Stimulated activated naive CD8-positive, alpha-beta T cell treated with anti-CD3 and anti-CD28 coated beads, Interleukin-15, Interleukin-2, amounts not matched to agents 100 ng/mL and 50 ng/mL, for 24 hours (primary cell): ENCODE data around the gene HDGFL2.
"Not testable (repeated sequence)": the region's sequence is repeated elsewhere in the genome, so short reads cannot be mapped to it uniquely, and the experiment has no call there.

Experiments used
- H3K27ac Mint-ChIP-seq: one replicate; pipeline ENCODE4 v1.8.0; 2021; ENCODE audit warnings: mild to moderate bottlenecking, mixed read lengths
- H3K27me3 Mint-ChIP-seq: one replicate; pipeline ENCODE4 v1.8.0; 2021; ENCODE audit warnings: mixed read lengths
- H3K36me3 Mint-ChIP-seq: one replicate; pipeline ENCODE4 v1.8.0; 2021; ENCODE audit warnings: low read depth, mixed read lengths
- H3K4me1 Mint-ChIP-seq: one replicate; pipeline ENCODE4 v1.8.0; 2021; ENCODE audit warnings: low read depth, mixed read lengths
- H3K4me3 Mint-ChIP-seq: one replicate; pipeline ENCODE4 v1.8.0; 2021; ENCODE audit warnings: mild to moderate bottlenecking, mixed read lengths
- H3K9me3 Mint-ChIP-seq: one replicate; pipeline ENCODE4 v1.8.0; 2021; ENCODE audit warnings: mixed read lengths

Gene HDGFL2

GRCh38 chr19:4521170-4521887, 49.2 kb downstream of the HDGFL2 start:
- Mint-ChIP-seq H3K9me3 (no peaks in the 10 kb centered on the region), H3K27ac (no peak overlapping the region), H3K4me3 (no peak overlapping the region), H3K27me3 (peaks cover 4% of the 10 kb centered on the region), H3K4me1 (no peaks in the 10 kb centered on the region), H3K36me3 (no peaks in the 10 kb centered on the region)

- no peaks in the 10 kb centered on the region for H3K4me1 Mint-ChIP-seq
- H3K4me3 Mint-ChIP-seq, result no peak overlapping the region
- no peaks in the 10 kb centered on the region for H3K36me3 Mint-ChIP-seq
- H3K27me3 Mint-ChIP-seq, result peaks cover 4% of the 10 kb centered on the region
- H3K27ac Mint-ChIP-seq, result no peak overlapping the region
- H3K9me3 Mint-ChIP-seq, result no peaks in the 10 kb centered on the region
These were observed 49.8 kb downstream of the HDGFL2 start for GRCh38 chr19:4521888-4522242.

GRCh38 chr19:4522291-4523002, 50.4 kb downstream of the HDGFL2 start:
- H3K27me3 Mint-ChIP-seq, result peaks cover 4% of the 10 kb centered on the region
- H3K4me1 Mint-ChIP-seq, result no peaks in the 10 kb centered on the region
- no peaks in the 10 kb centered on the region for H3K9me3 Mint-ChIP-seq
- no peaks in the 10 kb centered on the region for H3K36me3 Mint-ChIP-seq
- no peak overlapping the region for H3K4me3 Mint-ChIP-seq
- no peak overlapping the region for H3K27ac Mint-ChIP-seq

- no peak overlapping the region for H3K27ac Mint-ChIP-seq
- peaks cover 4% of the 10 kb centered on the region for H3K27me3 Mint-ChIP-seq
- H3K4me1 Mint-ChIP-seq, result no peaks in the 10 kb centered on the region
- H3K4me3 Mint-ChIP-seq, result no peak overlapping the region
- no peaks in the 10 kb centered on the region for H3K9me3 Mint-ChIP-seq
- H3K36me3 Mint-ChIP-seq, result no peaks in the 10 kb centered on the region
These were observed 51.4 kb downstream of the HDGFL2 start for GRCh38 chr19:4523306-4524110.

GRCh38 chr19:4524808-4525562, 52.9 kb downstream of the HDGFL2 start:
- H3K27ac Mint-ChIP-seq, result no peak overlapping the region
- H3K36me3 Mint-ChIP-seq, result no peaks in the 10 kb centered on the region
- H3K9me3 Mint-ChIP-seq, result no peaks in the 10 kb centered on the region

GRCh38 chr19:4525563-4526002, 53.5 kb downstream of the HDGFL2 start:
- H3K9me3 Mint-ChIP-seq, result no peaks in the 10 kb centered on the region
- H3K27me3 Mint-ChIP-seq, result no peaks in the 10 kb centered on the region
- no peaks in the 10 kb centered on the region for H3K36me3 Mint-ChIP-seq
- no peak overlapping the region for H3K27ac Mint-ChIP-seq
- H3K4me1 Mint-ChIP-seq, result no peaks in the 10 kb centered on the region
- H3K4me3 Mint-ChIP-seq, result no peak overlapping the region

More at GRCh38 chr19:4524808-4525562, 52.9 kb downstream of the HDGFL2 start:
- H3K27me3 Mint-ChIP-seq, result no peaks in the 10 kb centered on the region
- no peaks in the 10 kb centered on the region for H3K4me1 Mint-ChIP-seq
- no peak overlapping the region for H3K4me3 Mint-ChIP-seq

- H3K27ac Mint-ChIP-seq, result not testable (repeated sequence)
These were observed 55.3 kb downstream of the HDGFL2 start for GRCh38 chr19:4527377-4527776.

GRCh38 chr19:4528843-4529242, 56.7 kb downstream of the HDGFL2 start:
- Mint-ChIP-seq H3K4me3 (no peak overlapping the region), H3K4me1 (no peaks in the 10 kb centered on the region), H3K9me3 (no peaks in the 10 kb centered on the region), H3K36me3 (no peaks in the 10 kb centered on the region), H3K27me3 (peaks cover 5% of the 10 kb centered on the region), H3K27ac (no peak overlapping the region)

More at GRCh38 chr19:4527377-4527776, 55.3 kb downstream of the HDGFL2 start:
- H3K4me1 Mint-ChIP-seq, H3K4me3 Mint-ChIP-seq, H3K27me3 Mint-ChIP-seq, H3K9me3 Mint-ChIP-seq, H3K36me3 Mint-ChIP-seq: not testable (repeated sequence)

- Mint-ChIP-seq H3K4me1 (no peaks in the 10 kb centered on the region), H3K4me3 (no peak overlapping the region), H3K9me3 (no peaks in the 10 kb centered on the region), H3K27ac (no peak overlapping the region), H3K36me3 (no peaks in the 10 kb centered on the region), H3K27me3 (peaks cover 5% of the 10 kb centered on the region)
These were observed 57.9 kb downstream of the HDGFL2 start for GRCh38 chr19:4529924-4530522.

- Mint-ChIP-seq H3K4me3 (no peak overlapping the region), H3K4me1 (no peaks in the 10 kb centered on the region), H3K27ac (no peak overlapping the region), H3K9me3 (no peaks in the 10 kb centered on the region), H3K36me3 (no peaks in the 10 kb centered on the region), H3K27me3 (peaks cover 9% of the 10 kb centered on the region)
These were observed 59.6 kb downstream of the HDGFL2 start for GRCh38 chr19:4531562-4532165.

GRCh38 chr19:4533334-4533733, 61.2 kb downstream of the HDGFL2 start:
- H3K4me3 Mint-ChIP-seq, result no peak overlapping the region
- H3K27ac Mint-ChIP-seq, result no peak overlapping the region
- no peaks in the 10 kb centered on the region for H3K36me3 Mint-ChIP-seq
- H3K27me3 Mint-ChIP-seq, result peaks cover 9% of the 10 kb centered on the region
- H3K4me1 Mint-ChIP-seq, result no peaks in the 10 kb centered on the region
- H3K9me3 Mint-ChIP-seq, result no peaks in the 10 kb centered on the region

- Mint-ChIP-seq H3K27me3 (peaks cover 9% of the 10 kb centered on the region), H3K9me3 (no peaks in the 10 kb centered on the region), H3K36me3 (no peaks in the 10 kb centered on the region), H3K27ac (no peak overlapping the region), H3K4me1 (no peaks in the 10 kb centered on the region), H3K4me3 (no peak overlapping the region)
These were observed 61.8 kb downstream of the HDGFL2 start for GRCh38 chr19:4533835-4534424.

- Mint-ChIP-seq H3K4me1 (peaks cover 6% of the 10 kb centered on the region), H3K9me3 (no peaks in the 10 kb centered on the region), H3K4me3 (no peak within 1 kb of the TSS), H3K27ac (no peak within 1 kb of the TSS), H3K27me3 (peaks cover 9% of the 10 kb centered on the region), H3K36me3 (no peaks in the 10 kb centered on the region)
These were observed 63.0 kb downstream of the HDGFL2 start, which contains the start of gene PLIN5 for GRCh38 chr19:4534836-4535658. PLIN5 (minus strand) TSS chr19:4535224; CDS start chr19:4534074, 1,150 bp downstream.
